Stimulated activated naive B cell treated with anti-CD40 and anti-IgM and Interleukin-4, amounts not matched to agents 10 μg/mL and 1 μg/mL and 100 μg/mL, for 72 hours (primary cell): ENCODE results near the gene POMC.
"Not testable (repeated sequence)": the region's sequence is repeated elsewhere in the genome, so short reads cannot be mapped to it uniquely, and the experiment has no call there.

Source experiments
- ATAC-seq, 2 donors: fragments of 150-1000 bp; cut with Tn5 transposase; replicated peaks; 2 replicates each; pipeline ENCODE4 v1.10.0; 2021; ENCODE audit warnings: moderate library complexity in 1 of 2
- DNase-seq: peaks from one replicate; pipeline ENCODE4 v3.0.0; 2021
- H3K27ac Mint-ChIP-seq: one replicate; pipeline ENCODE4 v1.8.0; 2022; ENCODE audit warnings: mild to moderate bottlenecking, mixed read lengths
- H3K27me3 Mint-ChIP-seq, 2 donors: one replicate each; pipeline ENCODE4 v1.8.0; 2022; ENCODE audit warnings: mixed read lengths in 2 of 2
- H3K36me3 Mint-ChIP-seq, 2 donors: one replicate each; pipeline ENCODE4 v1.8.0; 2022; ENCODE audit warnings: mixed read lengths in 2 of 2, mild to moderate bottlenecking in 1 of 2
- H3K4me1 Mint-ChIP-seq, 2 donors: one replicate each; pipeline ENCODE4 v1.8.0; 2022; ENCODE audit warnings: mixed read lengths in 2 of 2, mild to moderate bottlenecking in 1 of 2
- H3K4me3 Mint-ChIP-seq, 2 donors: one replicate each; pipeline ENCODE4 v1.8.0; 2022; ENCODE audit warnings: mild to moderate bottlenecking in 2 of 2, mixed read lengths in 2 of 2, moderate library complexity in 1 of 2
- H3K9me3 Mint-ChIP-seq, 2 donors: one replicate each; pipeline ENCODE4 v1.8.0; 2022; ENCODE audit warnings: mixed read lengths in 2 of 2, mild to moderate bottlenecking in 1 of 2

POMC gene

DNA sequence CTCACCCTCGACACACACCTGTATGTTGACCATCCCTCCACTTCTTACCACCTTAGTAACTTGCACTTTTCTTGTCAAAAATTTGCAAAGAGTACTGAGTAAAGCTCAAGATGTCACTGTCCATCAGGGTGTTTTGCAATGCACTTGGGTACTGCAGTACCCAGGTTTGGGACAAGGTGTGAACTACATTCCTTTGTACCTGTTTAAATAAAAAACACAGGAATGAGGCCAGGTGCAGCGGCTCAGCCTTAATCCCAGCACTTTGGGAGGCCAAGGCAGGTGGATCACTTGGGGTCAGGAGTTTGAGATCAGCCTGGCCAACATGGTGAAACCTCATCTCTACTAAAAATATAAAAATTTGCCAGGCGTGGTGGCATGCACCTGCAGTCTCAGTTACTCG, 27.8 kb downstream of the POMC start:
- not testable (repeated sequence) for H3K36me3 Mint-ChIP-seq, H3K4me1 Mint-ChIP-seq, H3K27ac Mint-ChIP-seq, ATAC-seq, H3K4me3 Mint-ChIP-seq, DNase-seq, H3K9me3 Mint-ChIP-seq
- H3K27me3 Mint-ChIP-seq = peaks cover 10 to 15% of the 10 kb centered on the region in 2 donors

DNA sequence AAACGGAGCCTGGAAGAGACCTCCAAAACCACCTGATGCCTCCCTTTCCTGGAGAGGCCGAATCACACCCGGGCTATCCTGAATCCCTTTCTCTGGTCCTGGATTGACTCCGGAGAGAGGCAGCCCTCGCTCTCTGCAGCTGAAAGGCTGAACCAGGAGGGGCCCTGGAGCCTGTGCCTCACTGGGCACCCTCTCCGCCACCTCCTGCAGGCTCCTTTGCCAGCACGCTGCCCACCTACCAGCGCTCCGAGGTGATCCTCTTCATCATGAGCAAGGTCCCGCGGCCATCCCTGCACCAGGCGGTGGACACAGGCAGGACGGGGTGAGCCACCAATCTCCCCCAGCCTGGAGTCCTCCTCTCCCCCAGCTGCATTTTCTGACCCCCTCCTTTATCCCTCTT, 35.7 kb downstream of the POMC start:
- peak overlapping the region in 1 of 2 donors; percentile 20 for H3K4me3 Mint-ChIP-seq
- no peaks in the 10 kb centered on the region for H3K36me3 Mint-ChIP-seq
- H3K4me1 Mint-ChIP-seq = peaks cover 14 to 28% of the 10 kb centered on the region in 2 donors
- DNase-seq (no peak), ATAC-seq (no peak)
- H3K27me3 Mint-ChIP-seq = peaks cover 67 to 70% of the 10 kb centered on the region in 2 donors
- no peak overlapping the region for H3K27ac Mint-ChIP-seq
- H3K9me3 Mint-ChIP-seq = no peaks in the 10 kb centered on the region

DNA sequence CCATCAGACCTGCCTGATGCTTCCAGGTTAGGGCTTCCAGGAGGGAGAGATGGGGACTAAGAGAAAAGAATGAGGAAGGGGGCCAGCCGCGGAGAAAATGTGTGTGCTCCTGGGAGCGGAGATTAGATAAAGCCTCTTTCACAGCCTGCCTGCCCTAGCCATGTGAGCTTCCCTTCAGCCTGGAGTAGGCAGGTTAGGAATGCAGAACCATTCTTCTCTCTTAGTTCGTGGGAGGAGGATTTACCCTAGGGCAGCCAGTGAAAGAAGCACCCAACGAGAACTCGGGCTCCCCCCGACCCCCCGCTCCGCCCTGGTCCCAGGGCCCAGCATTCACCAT, 36.1 kb downstream of the POMC start:
- no peak for ATAC-seq
- H3K27me3 Mint-ChIP-seq = peaks cover 67 to 70% of the 10 kb centered on the region in 2 donors
- peak overlapping the region in 1 of 2 donors; percentile 57 for H3K4me3 Mint-ChIP-seq
- H3K4me1 Mint-ChIP-seq = peaks cover 14 to 28% of the 10 kb centered on the region in 2 donors
- no peak overlapping the region for H3K27ac Mint-ChIP-seq
- DNase-seq = no peak
- no peaks in the 10 kb centered on the region for H3K9me3 Mint-ChIP-seq
- H3K36me3 Mint-ChIP-seq = no peaks in the 10 kb centered on the region

DNA sequence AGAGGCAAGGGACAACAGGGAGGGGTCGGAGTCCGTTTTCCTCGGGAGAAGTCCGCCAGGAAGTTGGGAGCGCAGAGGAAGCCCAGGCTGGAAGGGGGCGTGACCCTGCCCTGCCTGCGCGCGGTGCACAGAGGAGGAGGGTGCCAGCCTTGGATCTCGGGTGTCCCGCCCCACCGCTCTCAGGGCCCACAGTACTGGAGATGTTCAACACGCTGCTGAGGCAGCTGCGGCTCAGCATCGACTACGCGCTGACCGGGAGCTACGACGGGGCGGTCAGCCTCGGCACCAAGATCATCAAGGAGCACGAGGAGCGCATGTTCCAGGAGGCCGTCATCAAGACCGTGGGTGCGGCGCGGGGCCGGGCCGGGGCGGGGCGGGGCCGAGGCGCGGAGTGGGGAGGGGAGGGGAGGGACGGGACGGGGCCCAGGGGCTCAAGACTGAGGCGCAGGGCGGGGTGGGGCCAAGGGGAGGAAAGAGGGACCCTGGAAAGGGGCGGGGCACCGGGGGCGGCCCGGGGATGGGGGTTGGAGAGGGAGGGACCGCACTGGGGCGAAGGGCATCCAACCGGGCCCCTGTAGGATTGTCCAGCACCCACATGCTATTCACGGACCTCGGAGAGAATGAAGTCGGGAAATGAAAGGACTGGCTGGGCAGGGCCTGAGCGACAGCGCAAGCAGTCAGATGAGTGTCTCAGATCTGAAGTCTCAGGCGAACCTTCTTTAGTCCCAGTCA, 36.6 kb downstream of the POMC start:
- no peak for DNase-seq
- peak overlapping the region; percentile 67 for H3K27ac Mint-ChIP-seq
- H3K4me1 Mint-ChIP-seq = peaks cover 14 to 28% of the 10 kb centered on the region in 2 donors

DNA sequence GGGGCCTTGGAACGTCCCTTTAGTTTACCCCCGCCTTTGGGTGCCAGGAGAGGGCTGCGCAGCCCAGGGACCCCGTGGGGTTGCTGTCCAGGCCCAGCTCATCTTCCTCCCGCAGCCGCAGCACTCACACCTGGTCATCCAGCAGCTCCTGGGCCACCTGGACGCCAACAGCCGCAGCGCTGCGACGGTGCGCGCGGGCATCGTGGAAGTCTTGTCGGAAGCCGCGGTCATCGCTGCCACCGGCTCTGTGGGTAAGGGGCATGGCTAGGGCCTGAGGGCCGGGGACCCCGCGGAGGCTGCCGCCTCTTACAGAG, 37.2 kb downstream of the POMC start:
- Mint-ChIP-seq H3K4me3 (peak overlapping the region; percentile 77 to 82), H3K27me3 (peaks cover 60 to 64% of the 10 kb centered on the region in 2 donors), H3K36me3 (no peaks in the 10 kb centered on the region), H3K4me1 (peaks cover 14 to 28% of the 10 kb centered on the region in 2 donors), H3K9me3 (no peaks in the 10 kb centered on the region), H3K27ac (no peak overlapping the region)
- DNase-seq (no peak), ATAC-seq (peak in 1 of 2 donors; percentile 5)

More for the DNA sequence above, 36.6 kb downstream of the POMC start:
- H3K4me3 Mint-ChIP-seq = peak overlapping the region; percentile 77 to 82
- no peaks in the 10 kb centered on the region for H3K36me3 Mint-ChIP-seq
- no peaks in the 10 kb centered on the region for H3K9me3 Mint-ChIP-seq
- peaks cover 65 to 67% of the 10 kb centered on the region in 2 donors for H3K27me3 Mint-ChIP-seq
- peak; percentile 41 to 45 for ATAC-seq

DNA sequence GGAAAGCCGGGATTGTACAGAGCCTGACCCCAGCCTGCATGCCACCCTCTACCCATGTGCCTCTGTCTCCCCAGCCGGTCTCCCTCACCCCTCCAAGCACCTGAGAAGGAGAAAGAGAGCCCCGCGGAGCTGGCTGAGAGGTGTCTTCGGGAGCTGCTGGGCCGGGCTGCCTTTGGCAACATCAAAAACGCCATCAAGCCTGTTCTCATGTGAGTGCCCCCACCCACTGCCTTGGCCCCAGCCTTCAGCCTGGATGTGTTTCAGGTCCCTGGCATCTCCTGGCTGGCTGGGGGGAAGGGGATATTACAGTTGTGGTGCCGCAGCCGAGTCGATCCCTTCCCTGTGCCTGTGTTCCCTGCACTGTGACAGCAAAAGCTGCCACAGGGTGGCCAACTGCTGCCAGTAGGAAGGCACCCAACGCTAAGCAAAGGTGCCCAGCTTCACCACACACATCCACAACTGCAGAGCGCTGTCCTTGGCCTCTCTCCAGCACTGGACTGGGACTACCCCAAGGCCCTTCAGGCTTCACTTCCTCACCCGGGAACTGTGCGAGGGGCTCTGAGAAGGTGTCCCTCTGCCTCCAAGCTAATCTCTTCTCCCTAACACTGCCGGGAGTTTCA, 38.4 kb downstream of the POMC start:
- H3K4me3 Mint-ChIP-seq = peak overlapping the region in 1 of 2 donors; percentile 11
- H3K9me3 Mint-ChIP-seq = no peaks in the 10 kb centered on the region
- peaks cover 14 to 28% of the 10 kb centered on the region in 2 donors for H3K4me1 Mint-ChIP-seq
- no peaks in the 10 kb centered on the region for H3K36me3 Mint-ChIP-seq
- DNase-seq (no peak), ATAC-seq (no peak)
- H3K27ac Mint-ChIP-seq = no peak overlapping the region
- peaks cover 50 to 53% of the 10 kb centered on the region in 2 donors for H3K27me3 Mint-ChIP-seq

DNA sequence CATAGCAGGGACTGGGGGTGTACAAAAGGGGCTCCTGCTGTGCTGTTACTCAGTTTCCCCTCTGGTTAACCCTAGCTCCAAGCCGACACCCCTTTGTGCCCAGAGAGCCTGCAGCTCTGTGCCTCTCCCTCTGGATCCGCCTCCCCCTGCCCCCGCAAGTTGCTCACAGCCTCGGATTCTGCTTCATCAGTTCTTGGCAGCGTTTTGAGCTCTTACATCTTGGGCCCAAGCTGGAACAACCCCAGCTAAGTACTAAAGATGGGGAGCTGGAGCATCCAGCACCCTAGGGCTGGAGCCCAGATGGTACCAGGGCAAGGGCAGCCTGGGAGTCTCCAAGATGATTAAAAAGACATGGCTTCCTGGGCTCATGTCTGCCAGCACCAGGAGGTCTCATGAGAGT, 40.7 kb downstream of the POMC start:
- H3K36me3 Mint-ChIP-seq = no peaks in the 10 kb centered on the region
- peaks cover 29 to 37% of the 10 kb centered on the region in 2 donors for H3K27me3 Mint-ChIP-seq
- no peak for DNase-seq

DNA sequence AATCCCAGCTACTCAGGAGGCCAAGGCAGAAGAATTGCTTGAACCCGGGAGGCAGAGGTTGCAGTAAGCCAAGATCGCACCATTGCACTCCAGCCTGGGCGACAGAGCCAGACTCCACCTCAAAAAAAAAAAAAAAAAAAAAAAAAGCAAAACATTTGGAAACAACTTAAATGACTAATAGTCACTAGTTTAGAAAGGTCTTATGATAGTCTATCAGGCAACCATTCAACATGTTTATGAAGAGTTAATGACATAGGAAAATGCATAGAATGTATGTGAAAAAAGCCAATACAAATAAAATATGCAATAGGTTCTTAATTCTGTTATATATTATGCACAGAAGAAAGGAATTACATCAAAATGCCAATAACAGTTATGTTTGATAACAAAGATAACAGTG, 41.3 kb downstream of the POMC start:
- H3K36me3 Mint-ChIP-seq, DNase-seq, H3K9me3 Mint-ChIP-seq, H3K27ac Mint-ChIP-seq, H3K4me3 Mint-ChIP-seq, ATAC-seq: not testable (repeated sequence)
- Mint-ChIP-seq H3K4me1 (peaks cover 16 to 25% of the 10 kb centered on the region in 2 donors), H3K27me3 (peaks cover 24 to 36% of the 10 kb centered on the region in 2 donors)

More for the DNA sequence above, 40.7 kb downstream of the POMC start:
- Mint-ChIP-seq H3K9me3 (no peaks in the 10 kb centered on the region), H3K4me1 (peaks cover 19 to 28% of the 10 kb centered on the region in 2 donors), H3K4me3 (no peak overlapping the region), H3K27ac (no peak overlapping the region)
- no peak for ATAC-seq

DNA sequence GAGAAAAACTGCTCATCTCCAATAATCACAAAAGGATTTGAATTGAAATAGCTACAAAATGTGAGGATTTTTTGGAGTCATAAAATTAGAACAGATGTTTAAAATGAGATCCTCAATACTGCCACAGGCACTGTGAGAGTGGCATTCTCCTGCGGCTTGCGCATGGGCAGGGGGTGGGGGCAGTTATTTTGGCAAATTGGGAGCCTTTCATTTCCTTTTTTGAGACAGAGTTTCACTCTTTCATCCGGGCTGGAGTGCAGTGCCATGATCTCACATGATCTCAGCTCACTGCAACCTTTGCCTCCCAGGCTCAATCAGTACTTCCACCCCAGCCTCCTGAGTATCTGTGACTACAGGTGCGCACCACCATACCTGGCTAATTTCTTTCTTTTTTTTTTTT, 42.4 kb downstream of the POMC start:
- Mint-ChIP-seq H3K27me3 (peaks cover 14 to 25% of the 10 kb centered on the region in 2 donors), H3K36me3 (no peaks in the 10 kb centered on the region), H3K4me3 (no peak overlapping the region), H3K4me1 (peaks cover 11 to 15% of the 10 kb centered on the region in 2 donors), H3K9me3 (no peaks in the 10 kb centered on the region), H3K27ac (no peak overlapping the region)
- no peak for ATAC-seq
- DNase-seq = no peak

DNA sequence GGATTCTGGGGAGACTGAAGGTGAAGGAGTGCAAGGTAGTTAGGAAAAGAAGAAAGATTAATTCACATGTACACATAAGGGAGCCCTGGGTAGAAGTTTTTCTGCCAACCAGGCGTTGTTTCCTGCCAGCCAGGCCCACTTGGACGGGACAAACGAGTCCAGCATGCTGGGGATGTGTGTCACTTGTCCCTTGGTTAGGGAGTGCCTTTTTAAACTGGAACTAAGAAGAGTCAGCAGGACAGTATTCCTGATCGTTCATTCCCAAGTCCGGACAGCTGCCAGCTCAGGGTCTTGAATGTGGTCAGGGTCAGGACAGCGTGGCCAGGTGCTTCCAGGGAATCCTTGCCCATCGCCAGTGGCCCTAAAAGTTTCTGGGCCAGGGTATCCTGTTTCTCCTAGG, 43.2 kb downstream of the POMC start:
- H3K27me3 Mint-ChIP-seq = peaks cover 6 to 18% of the 10 kb centered on the region in 2 donors
- no peak for ATAC-seq
- no peak for DNase-seq
- no peak overlapping the region for H3K27ac Mint-ChIP-seq
- no peak overlapping the region for H3K4me3 Mint-ChIP-seq
- H3K9me3 Mint-ChIP-seq = no peaks in the 10 kb centered on the region
- H3K4me1 Mint-ChIP-seq = peaks cover 11 to 15% of the 10 kb centered on the region in 2 donors
- no peaks in the 10 kb centered on the region for H3K36me3 Mint-ChIP-seq

DNA sequence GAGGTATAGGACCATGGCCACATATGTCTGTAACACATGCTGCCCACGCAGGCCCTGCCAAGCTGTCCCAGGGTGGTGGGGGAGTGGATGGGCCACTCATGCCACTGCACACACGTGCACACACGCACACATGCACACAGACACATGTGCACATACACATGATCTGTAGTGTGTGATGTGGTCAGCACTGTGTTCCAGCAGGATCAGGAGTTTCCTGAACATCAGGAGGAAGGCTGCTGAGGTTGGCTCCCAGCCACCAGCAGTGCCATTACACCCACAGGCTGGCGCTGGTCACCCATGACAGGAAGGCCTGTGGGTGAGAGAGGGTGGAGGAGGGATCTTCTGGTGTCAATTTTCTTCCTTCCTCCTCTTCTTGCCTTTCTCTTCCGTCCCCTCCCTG, 44.7 kb downstream of the POMC start:
- no peak for DNase-seq
- no peaks in the 10 kb centered on the region for H3K36me3 Mint-ChIP-seq
- H3K4me1 Mint-ChIP-seq = peaks cover 4 to 5% of the 10 kb centered on the region in 2 donors
- H3K9me3 Mint-ChIP-seq = no peaks in the 10 kb centered on the region
- no peak overlapping the region for H3K4me3 Mint-ChIP-seq
- H3K27me3 Mint-ChIP-seq = peaks cover 0 to 10% of the 10 kb centered on the region in 2 donors
- no peak overlapping the region for H3K27ac Mint-ChIP-seq
- ATAC-seq = no peak

DNA sequence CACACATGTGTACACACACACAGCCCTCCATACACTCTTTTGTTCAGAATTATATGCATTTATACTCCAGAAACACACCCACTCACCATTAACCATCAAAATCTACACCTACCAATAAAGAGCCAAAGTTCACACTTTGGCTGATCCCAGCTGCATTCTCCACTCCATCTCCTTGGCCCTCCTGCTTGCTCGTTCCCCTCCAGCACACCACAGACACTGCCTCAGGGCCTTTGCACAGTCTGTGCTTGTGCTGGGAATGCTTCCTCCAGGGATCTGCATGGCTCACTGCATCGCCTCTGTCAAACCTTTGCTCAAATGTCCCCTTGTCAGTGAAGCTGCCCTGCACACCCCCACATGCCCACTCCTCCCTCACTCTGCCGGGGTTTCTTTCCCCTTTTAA, 46.0 kb downstream of the POMC start:
- no peaks in the 10 kb centered on the region for H3K9me3 Mint-ChIP-seq
- H3K36me3 Mint-ChIP-seq = no peaks in the 10 kb centered on the region
- H3K27me3 Mint-ChIP-seq = peaks cover 0 to 10% of the 10 kb centered on the region in 2 donors
- no peak overlapping the region for H3K27ac Mint-ChIP-seq
- ATAC-seq (no peak), DNase-seq (no peak)
- H3K4me3 Mint-ChIP-seq = no peak overlapping the region
- peaks cover 0 to 5% of the 10 kb centered on the region in 2 donors for H3K4me1 Mint-ChIP-seq

DNA sequence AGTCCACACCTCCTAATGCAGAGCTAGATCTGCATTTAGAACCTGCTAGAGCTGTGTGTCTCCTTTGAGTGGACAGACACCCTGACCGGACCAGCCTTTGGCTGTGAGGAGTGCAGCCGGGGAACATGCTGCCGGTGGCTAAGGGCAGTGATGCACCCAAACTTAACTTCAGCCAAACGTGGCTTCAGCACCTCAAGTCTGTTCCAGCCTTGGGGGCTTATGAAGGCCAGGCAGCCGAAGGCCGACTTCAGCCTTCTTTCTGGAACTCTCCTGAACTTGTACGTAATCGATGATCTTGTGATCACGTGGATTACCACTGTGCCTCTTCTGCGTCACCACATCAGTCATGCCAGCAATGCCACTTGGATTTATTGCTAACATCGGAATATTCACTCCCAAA, 49.1 kb downstream of the POMC start:
- DNase-seq = no peak
- H3K27me3 Mint-ChIP-seq = peaks cover 0 to 10% of the 10 kb centered on the region in 2 donors
- no peak for ATAC-seq
- no peaks in the 10 kb centered on the region for H3K9me3 Mint-ChIP-seq
- no peaks in the 10 kb centered on the region for H3K36me3 Mint-ChIP-seq
- no peak overlapping the region for H3K27ac Mint-ChIP-seq
- no peak overlapping the region for H3K4me3 Mint-ChIP-seq
- H3K4me1 Mint-ChIP-seq = peaks cover 0 to 5% of the 10 kb centered on the region in 2 donors

DNA sequence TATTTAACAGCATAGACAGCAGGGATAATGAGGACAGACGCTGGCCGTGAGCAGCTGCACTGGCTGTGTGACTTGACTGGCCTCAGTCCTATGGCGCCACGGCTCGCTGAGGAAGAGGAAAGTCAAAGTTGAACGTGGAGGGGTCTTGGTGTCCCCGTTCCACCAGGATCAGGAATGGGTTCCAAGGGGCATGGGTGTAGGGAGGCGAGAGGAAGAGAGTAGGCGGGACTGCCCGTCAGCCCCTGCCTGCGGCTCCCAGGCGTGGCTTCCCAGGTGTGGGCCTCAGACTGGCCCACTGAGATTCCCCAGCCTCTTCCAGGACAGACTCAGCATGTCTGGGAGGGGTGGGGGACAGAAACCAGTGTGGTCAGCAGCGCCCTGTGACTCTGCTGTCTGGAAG, 51.4 kb downstream of the POMC start:
- ATAC-seq (no peak), DNase-seq (no peak)
- Mint-ChIP-seq H3K27ac (no peak overlapping the region), H3K4me3 (no peak overlapping the region), H3K9me3 (no peaks in the 10 kb centered on the region), H3K4me1 (no peaks in the 10 kb centered on the region), H3K36me3 (no peaks in the 10 kb centered on the region), H3K27me3 (no peaks in the 10 kb centered on the region)

DNA sequence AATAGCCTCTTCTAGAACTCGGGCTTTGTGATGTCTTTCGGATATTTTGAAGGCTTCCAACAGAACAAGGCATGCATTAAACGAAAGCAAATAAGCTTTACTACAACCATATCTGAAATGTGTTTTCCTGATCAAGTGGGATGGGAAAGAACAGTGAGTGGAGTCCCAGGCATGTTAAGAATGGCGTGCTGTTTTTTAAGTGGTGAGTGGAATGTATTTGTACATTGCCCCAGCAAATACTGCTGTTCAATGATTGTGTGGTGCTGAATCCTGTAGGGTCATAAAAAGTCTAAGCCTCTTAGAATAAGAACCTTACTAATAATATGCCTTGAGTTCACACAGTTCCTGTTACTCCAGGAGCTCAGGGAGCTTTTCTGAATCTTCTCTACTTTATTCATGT, 52.5 kb downstream of the POMC start:
- no peaks in the 10 kb centered on the region for H3K9me3 Mint-ChIP-seq
- no peak overlapping the region for H3K4me3 Mint-ChIP-seq
- no peaks in the 10 kb centered on the region for H3K4me1 Mint-ChIP-seq
- no peaks in the 10 kb centered on the region for H3K36me3 Mint-ChIP-seq
- peaks cover 0 to 5% of the 10 kb centered on the region in 2 donors for H3K27me3 Mint-ChIP-seq
- DNase-seq (no peak), ATAC-seq (no peak)
- H3K27ac Mint-ChIP-seq = no peak overlapping the region
